22Rv1 (cell line): ENCODE measurements around the gene GRB2.

Source experiments
- H3K27ac ChIP-seq: fragments of 450-650 bp; 2 replicates; pipeline ENCODE4 v1.5.1; 2017
- ZFX ChIP-seq: fragments of 450-650 bp; IDR thresholded peaks from 2 replicates; pipeline ENCODE4 v1.6.1; 2017; ENCODE audit warnings: antibody characterized with exemption, borderline replicate concordance
- TF ChIP-seq, protein P1 (sequence below): fragments of 450-650 bp; IDR thresholded peaks from 2 replicates; pipeline ENCODE4 v1.5.1; 2017; ENCODE audit warnings: mild to moderate bottlenecking

GRB2 gene

DNA sequence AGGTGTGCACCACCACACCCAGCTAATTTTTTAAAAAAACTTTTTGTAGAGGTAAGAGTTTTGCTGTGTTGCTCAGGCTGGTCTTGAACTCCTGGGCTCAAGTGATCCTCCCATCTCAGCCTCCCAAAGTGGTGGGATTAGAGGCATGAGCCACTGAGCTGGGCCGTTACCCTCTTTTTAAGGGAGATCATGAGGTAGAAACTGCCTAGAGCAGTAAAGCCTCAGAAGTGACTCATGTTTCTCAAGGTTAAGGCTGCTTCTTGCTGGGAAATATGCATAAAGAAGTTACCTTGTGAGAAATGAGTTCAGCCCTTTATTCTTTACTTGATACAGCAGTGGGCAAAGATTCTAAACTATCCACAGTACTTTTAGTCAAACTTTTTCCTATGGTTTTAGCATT lies 38.2 kb downstream of the GRB2 start:
- no peak overlapping the region for H3K27ac ChIP-seq

DNA sequence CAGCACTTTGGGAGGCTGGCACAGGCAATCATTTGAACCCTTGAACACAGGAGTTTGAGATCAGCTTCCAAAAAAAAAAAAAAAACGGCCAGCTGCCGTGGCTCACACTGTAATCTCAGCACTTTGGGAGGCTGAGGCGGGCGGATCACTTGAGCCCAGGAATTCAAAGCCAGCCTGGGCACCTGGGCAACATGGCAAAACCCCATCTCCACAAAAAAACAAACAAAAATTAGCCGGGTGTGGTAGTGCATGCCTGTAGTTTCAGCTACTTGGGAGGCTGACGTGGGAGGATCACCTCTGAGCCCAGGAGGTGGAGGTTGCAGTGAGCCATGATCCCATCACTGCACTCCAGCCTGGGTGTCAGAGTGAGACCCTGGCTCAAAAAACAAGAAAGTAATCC lies 39.0 kb downstream of the GRB2 start:
- peak overlapping the region; percentile 29; the same call in 1 of the 2 replicates for H3K27ac ChIP-seq
- TF ChIP-seq, protein P1, sequence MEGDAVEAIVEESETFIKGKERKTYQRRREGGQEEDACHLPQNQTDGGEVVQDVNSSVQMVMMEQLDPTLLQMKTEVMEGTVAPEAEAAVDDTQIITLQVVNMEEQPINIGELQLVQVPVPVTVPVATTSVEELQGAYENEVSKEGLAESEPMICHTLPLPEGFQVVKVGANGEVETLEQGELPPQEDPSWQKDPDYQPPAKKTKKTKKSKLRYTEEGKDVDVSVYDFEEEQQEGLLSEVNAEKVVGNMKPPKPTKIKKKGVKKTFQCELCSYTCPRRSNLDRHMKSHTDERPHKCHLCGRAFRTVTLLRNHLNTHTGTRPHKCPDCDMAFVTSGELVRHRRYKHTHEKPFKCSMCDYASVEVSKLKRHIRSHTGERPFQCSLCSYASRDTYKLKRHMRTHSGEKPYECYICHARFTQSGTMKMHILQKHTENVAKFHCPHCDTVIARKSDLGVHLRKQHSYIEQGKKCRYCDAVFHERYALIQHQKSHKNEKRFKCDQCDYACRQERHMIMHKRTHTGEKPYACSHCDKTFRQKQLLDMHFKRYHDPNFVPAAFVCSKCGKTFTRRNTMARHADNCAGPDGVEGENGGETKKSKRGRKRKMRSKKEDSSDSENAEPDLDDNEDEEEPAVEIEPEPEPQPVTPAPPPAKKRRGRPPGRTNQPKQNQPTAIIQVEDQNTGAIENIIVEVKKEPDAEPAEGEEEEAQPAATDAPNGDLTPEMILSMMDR: no peak
- TF ChIP-seq ZFX: no peak

More for the DNA sequence above, 38.2 kb downstream of the GRB2 start:
- TF ChIP-seq ZFX: no peak
- TF ChIP-seq, protein P1: no peak

DNA sequence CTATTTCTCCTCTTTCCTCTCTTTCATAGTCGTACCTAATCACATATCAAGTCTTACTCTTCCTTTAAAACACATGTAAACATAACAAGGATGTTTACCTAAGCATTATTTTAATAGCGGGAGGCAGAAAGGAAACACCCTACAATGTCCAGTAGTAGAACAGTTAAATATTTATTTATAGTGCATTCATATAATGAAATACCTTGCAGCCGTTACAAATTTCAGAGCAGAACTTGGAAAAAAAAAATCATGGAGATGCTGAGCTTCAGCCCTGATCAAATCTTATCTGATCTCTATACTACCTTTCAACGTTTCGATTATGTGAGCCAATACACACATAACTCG lies 39.6 kb downstream of the GRB2 start:
- peak overlapping the region; percentile 29; the same call in 1 of the 2 replicates for H3K27ac ChIP-seq
- TF ChIP-seq, protein P1: no peak

DNA sequence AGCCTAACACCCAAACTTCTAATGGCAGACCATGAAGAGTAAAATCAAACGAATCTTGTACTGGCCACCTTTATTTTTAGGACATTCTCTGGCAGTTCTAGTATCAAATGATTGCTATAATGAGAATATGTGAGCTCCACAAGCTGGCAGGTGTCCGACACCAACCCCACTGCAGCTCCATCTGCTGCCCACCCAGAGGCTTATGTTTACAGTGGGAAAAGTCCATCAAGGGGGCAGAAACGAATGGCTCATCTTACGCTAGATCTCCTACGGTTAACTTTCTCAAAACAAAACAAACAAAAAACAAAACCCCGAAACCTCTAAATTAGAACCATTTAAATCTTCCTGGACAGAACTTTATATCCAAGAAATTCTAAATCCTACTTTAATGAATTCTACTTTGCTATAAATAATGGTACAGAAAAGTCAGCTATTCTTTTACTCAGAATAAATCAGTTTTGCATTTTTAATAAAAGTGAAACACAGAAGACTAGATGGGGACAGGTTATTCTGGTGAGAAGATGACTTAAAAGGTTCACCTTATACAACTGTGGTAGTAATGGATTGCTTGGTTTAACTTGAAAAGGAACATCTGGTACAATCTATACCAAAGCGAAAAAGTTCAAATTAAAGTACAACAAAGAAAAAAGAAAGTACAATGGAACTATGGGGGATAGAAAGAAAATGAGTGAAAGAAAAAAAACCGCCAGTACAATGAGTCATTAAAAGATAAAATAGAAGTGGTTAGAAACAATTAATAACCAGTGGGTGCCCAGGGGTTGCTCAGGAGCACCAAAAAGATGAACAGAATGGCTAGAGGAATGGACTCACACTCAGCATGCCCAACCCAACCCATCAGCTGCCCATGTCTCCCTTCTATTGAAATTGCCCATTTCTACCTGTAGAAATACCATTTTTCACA lies 40.2 kb downstream of the GRB2 start:
- TF ChIP-seq ZFX: no peak
- TF ChIP-seq, protein P1: no peak
- H3K27ac ChIP-seq: no peak overlapping the region

DNA sequence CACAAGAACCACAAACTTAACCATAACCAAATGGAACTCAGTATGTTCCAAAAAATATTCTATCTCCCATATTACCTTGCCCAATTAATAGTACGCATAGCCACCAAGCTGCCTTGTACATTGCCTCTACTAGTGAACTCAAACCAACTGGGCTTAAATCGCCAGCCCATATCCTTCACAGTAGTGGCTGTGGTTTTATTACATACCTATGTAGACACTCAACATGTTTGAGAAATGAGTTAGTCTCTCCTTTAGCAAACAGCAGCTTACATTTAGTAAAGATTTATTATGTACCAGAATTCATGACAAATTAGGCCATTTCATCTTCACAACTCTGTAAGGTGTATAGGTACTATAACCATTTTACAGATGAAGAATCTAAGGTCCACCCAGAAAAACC lies 41.4 kb downstream of the GRB2 start:
- H3K27ac ChIP-seq: no peak overlapping the region
- TF ChIP-seq ZFX: no peak
- TF ChIP-seq, protein P1: no peak

DNA sequence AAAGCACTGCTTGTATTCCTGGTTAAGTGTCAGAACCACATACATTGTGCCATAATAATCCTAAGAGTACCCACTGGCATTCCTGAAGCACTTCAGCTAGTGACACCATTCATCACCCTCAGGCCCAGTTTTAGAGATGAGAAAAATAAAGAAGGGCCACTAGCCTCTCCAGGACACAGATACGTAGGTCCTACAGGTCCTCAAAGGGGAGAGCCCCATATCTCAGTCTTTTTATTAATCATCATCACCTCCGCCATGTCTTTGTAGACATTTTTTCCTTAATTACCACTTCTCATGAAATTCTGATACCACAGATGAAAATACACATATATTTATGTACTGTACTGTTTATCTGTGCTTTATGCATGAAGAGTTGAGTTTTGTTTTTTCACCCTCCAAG lies 43.5 kb downstream of the GRB2 start:
- H3K27ac ChIP-seq: no peak overlapping the region

DNA sequence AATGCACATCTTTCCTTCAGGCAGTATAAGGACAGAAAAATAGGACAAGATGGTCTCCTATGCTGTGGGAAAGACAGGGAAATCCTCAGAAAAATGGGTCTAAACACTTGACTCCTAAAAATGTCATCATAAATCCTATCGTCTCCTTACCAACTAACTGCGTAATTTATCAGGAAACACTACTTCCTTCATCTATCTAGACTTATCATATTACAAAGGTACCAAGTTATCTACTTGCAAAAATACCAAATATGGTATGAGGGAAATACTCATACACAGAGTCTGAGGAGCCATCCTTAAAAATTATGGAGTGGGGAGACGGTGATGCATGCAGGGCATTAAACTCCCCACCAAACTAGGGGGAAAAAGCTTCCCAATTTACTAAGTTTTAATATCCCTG lies 44.1 kb downstream of the GRB2 start:
- TF ChIP-seq ZFX: no peak
- TF ChIP-seq, protein P1: no peak
- H3K27ac ChIP-seq: no peak overlapping the region

More for the DNA sequence above, 43.5 kb downstream of the GRB2 start:
- TF ChIP-seq, protein P1: no peak
- no peak for TF ChIP-seq ZFX
